GM23248 (cell line): Measurements from ENCODE around the gene SEC14L1. TPM values are rescaled to one million over a fixed set of nuclear protein-coding genes. Genes with fewer than 3 reads are reported as not detected.
A peak's percentile ranks its signal among the peaks of the same experiment; 100 is the strongest.

ENCODE experiments used
- DNase-seq: peaks from one replicate; pipeline ENCODE4 v3.0.0-alpha.2; 2015
- H2AFZ ChIP-seq: fragments of 200-600 bp; sonication (generic); 2 replicates; pipeline ENCODE4 v1.6.1; 2016; ENCODE audit warnings: antibody characterized with exemption
- H3F3A ChIP-seq: fragments of 200-600 bp; sonication (generic); 2 replicates; pipeline ENCODE4 v1.6.1; 2016; ENCODE audit warnings: mild to moderate bottlenecking, antibody characterized with exemption, mixed run types; ENCODE audit not compliant: insufficient read depth
- H3K27ac ChIP-seq: fragments of 200-600 bp; sonication (generic); 2 replicates; pipeline ENCODE4 v1.5.1; 2016; ENCODE audit warnings: mild to moderate bottlenecking
- H3K27me3 ChIP-seq: fragments of 200-600 bp; sonication (generic); replicated peaks from 2 replicates; pipeline ENCODE4 v1.6.1; 2016; ENCODE audit warnings: mild to moderate bottlenecking; ENCODE audit not compliant: insufficient read depth
- H3K36me3 ChIP-seq: fragments of 200-600 bp; sonication (generic); 2 replicates; pipeline ENCODE4 v1.6.1; 2016; ENCODE audit warnings: low read depth, mild to moderate bottlenecking
- H3K4me1 ChIP-seq: fragments of 200-600 bp; sonication (generic); 2 replicates; pipeline ENCODE4 v1.6.1; 2016; ENCODE audit warnings: mild to moderate bottlenecking; ENCODE audit not compliant: insufficient read depth
- H3K4me2 ChIP-seq: fragments of 200-600 bp; sonication (generic); one replicate; pipeline ENCODE4 v1.6.1; 2016; ENCODE audit warnings: mild to moderate bottlenecking; ENCODE audit not compliant: unreplicated experiment
- H3K4me3 ChIP-seq: fragments of 200-600 bp; sonication (generic); 2 replicates; pipeline ENCODE4 v1.5.1; 2016; ENCODE audit warnings: mild to moderate bottlenecking
- H3K79me2 ChIP-seq: fragments of 200-600 bp; sonication (generic); 2 replicates; pipeline ENCODE4 v1.6.1; 2016; ENCODE audit warnings: mild to moderate bottlenecking; ENCODE audit not compliant: insufficient read depth
- H3K9ac ChIP-seq: fragments of 200-600 bp; sonication (generic); 2 replicates; pipeline ENCODE4 v1.6.1; 2016; ENCODE audit warnings: mild to moderate bottlenecking
- H3K9me2 ChIP-seq: fragments of 200-600 bp; sonication (generic); 2 replicates; pipeline ENCODE4 v1.6.1; 2016; ENCODE audit warnings: mixed run types, mild to moderate bottlenecking, moderate library complexity; ENCODE audit not compliant: insufficient read depth
- H3K9me3 ChIP-seq: fragments of 200-600 bp; sonication (generic); one replicate; pipeline ENCODE4 v1.6.1; 2017; ENCODE audit warnings: low read depth
- H4K20me1 ChIP-seq: fragments of 200-600 bp; sonication (generic); 2 replicates; pipeline ENCODE4 v1.6.0; 2016; ENCODE audit not compliant: insufficient read depth
- EZH2 ChIP-seq: fragments of 200-600 bp; sonication (generic); IDR thresholded peaks from 2 replicates; pipeline ENCODE4 v1.6.1; 2018; ENCODE audit warnings: antibody characterized with exemption, mild to moderate bottlenecking; ENCODE audit not compliant: insufficient read depth, poor library complexity, severe bottlenecking
- EZH2phosphoT487 ChIP-seq: fragments of 200-600 bp; sonication (generic); IDR thresholded peaks from 2 replicates; pipeline ENCODE4 v1.6.1; 2018; ENCODE audit warnings: antibody characterized with exemption, moderate library complexity, mild to moderate bottlenecking, low read depth; ENCODE audit not compliant: insufficient read depth
- WGBS, 2 experiments: methylation state at CpG; one replicate each; pipeline ENCODE4 v1.1.6; 2015 to 2017; ENCODE audit warnings: low lambda C conversion rate in 2 of 2, low coverage in 1 of 2; ENCODE audit errors: missing lambda C conversion rate in 2 of 2; 5-methylcytosine and 5-hydroxymethylcytosine counted together
- in situ Hi-C: fragments of 300-500 bp; cut with MboI; formaldehyde crosslinking; loops from 2 replicates; pipeline ENCODE4 v1.15.0; 2020
- polyA plus RNA-seq: library from polyadenylated mRNA; unstranded; fragments of >200 nt; fragmentation: Nextera tagmentation; extraction: Ambion mirVana; gene quantifications from 2 replicates; pipeline ENCODE4 v1.2.1, GENCODE V29; 2016
- total RNA-seq: library from RNA; depleted of rRNA; stranded (reverse); fragments of >200 nt; shearing (Covaris generic); gene quantifications from 2 replicates; pipeline ENCODE4 v1.2.3, GENCODE V29; 2014

SEC14L1 gene
- total and polyA plus RNA-seq, 2 experiments from 2014 or later = 24.4 to 26.8 TPM

- Histone ChIP-seq H3K27ac (no peak overlapping the region), H3K79me2 (no peaks in the 10 kb centered on the region), H3K9ac (no peak overlapping the region), H3K36me3 (no peaks in the 10 kb centered on the region), H2AFZ (no peak overlapping the region), H3K4me2 (no peak overlapping the region), H3K9me3 (no peaks in the 10 kb centered on the region), H3F3A (peaks cover 34% of the 10 kb centered on the region), H3K4me1 (peaks cover 31% of the 10 kb centered on the region), H3K4me3 (no peak overlapping the region), H3K9me2 (no peaks in the 10 kb centered on the region), H3K27me3 (no peaks in the 10 kb centered on the region), H4K20me1 (no peaks in the 10 kb centered on the region)
- TF ChIP-seq EZH2 = no peak
- no peak for TF ChIP-seq EZH2phosphoT487
- in situ Hi-C loops = no loop called here
- DNase-seq = no peak
- 94 to 98% methylated on average over 10 of the region's 10 CpGs for WGBS, 2 experiments
Observed at GRCh38 chr17:77119668-77120301, 21.0 kb upstream of the SEC14L1 start.

GRCh38 chr17:77120868-77121267, 19.9 kb upstream of the SEC14L1 start:
- in situ Hi-C loops = no loop called here
- H3K27ac ChIP-seq = peak overlapping the region; percentile 82
- H3K4me2 ChIP-seq = no peak overlapping the region
- H2AFZ ChIP-seq = 0 out of 2 replicates have a peak overlapping the region, but pooled peaks have one; percentile 39
- WGBS, 2 experiments = 64 to 70% methylated on average over 7 of the region's 7 CpGs
- no peaks in the 10 kb centered on the region for H3K9me3 ChIP-seq
- peaks cover 41% of the 10 kb centered on the region for H3F3A ChIP-seq
- H3K9me2 ChIP-seq = no peaks in the 10 kb centered on the region
- H3K79me2 ChIP-seq = no peaks in the 10 kb centered on the region
- H3K9ac ChIP-seq = no peak overlapping the region
- no peak for TF ChIP-seq EZH2phosphoT487
- TF ChIP-seq EZH2 = no peak
- H3K4me3 ChIP-seq = no peak overlapping the region
- peaks cover 41% of the 10 kb centered on the region for H3K4me1 ChIP-seq
- H4K20me1 ChIP-seq = no peaks in the 10 kb centered on the region
- no peaks in the 10 kb centered on the region for H3K36me3 ChIP-seq
- no peaks in the 10 kb centered on the region for H3K27me3 ChIP-seq
- DNase-seq = peak; percentile 49

GRCh38 chr17:77124192-77124889, 16.4 kb upstream of the SEC14L1 start:
- WGBS, 2 experiments = 56 to 60% methylated on average over 15 of the region's 15 CpGs
- no peaks in the 10 kb centered on the region for H3K79me2 ChIP-seq
- peaks cover 48% of the 10 kb centered on the region for H3F3A ChIP-seq
- H2AFZ ChIP-seq = peak overlapping the region; percentile 27; the same call in 1 of the 2 replicates
- no peaks in the 10 kb centered on the region for H3K9me3 ChIP-seq
- no peak overlapping the region for H3K4me3 ChIP-seq
- H3K9ac ChIP-seq = peak overlapping the region; percentile 9; the same call in 1 of the 2 replicates
- H3K9me2 ChIP-seq = no peaks in the 10 kb centered on the region
- TF ChIP-seq EZH2 (no peak), EZH2phosphoT487 (no peak)
- no peaks in the 10 kb centered on the region for H3K36me3 ChIP-seq
- peak overlapping the region; percentile 29 for H3K4me2 ChIP-seq
- in situ Hi-C loops = no loop called here
- peaks cover 52% of the 10 kb centered on the region for H3K4me1 ChIP-seq
- DNase-seq = peak; percentile 69
- H4K20me1 ChIP-seq = no peaks in the 10 kb centered on the region
- H3K27me3 ChIP-seq = no peaks in the 10 kb centered on the region
- H3K27ac ChIP-seq = peak overlapping the region; percentile 60

GRCh38 chr17:77125432-77125901, 15.3 kb upstream of the SEC14L1 start:
- H2AFZ ChIP-seq = no peak overlapping the region
- H3K27ac ChIP-seq = peak overlapping the region; percentile 67
- H3K4me3 ChIP-seq = no peak overlapping the region
- H3K79me2 ChIP-seq = no peaks in the 10 kb centered on the region
- H3K36me3 ChIP-seq = no peaks in the 10 kb centered on the region
- H3F3A ChIP-seq = peaks cover 54% of the 10 kb centered on the region
- peaks cover 60% of the 10 kb centered on the region for H3K4me1 ChIP-seq
- peak; percentile 87 for DNase-seq
- no peaks in the 10 kb centered on the region for H3K9me3 ChIP-seq
- WGBS, 2 experiments = 29% methylated on average over 8 of the region's 8 CpGs
- H4K20me1 ChIP-seq = no peaks in the 10 kb centered on the region
- in situ Hi-C loops = no loop called here
- no peaks in the 10 kb centered on the region for H3K9me2 ChIP-seq
- TF ChIP-seq EZH2phosphoT487 (no peak), EZH2 (no peak)
- H3K4me2 ChIP-seq = peak overlapping the region; percentile 19
- H3K9ac ChIP-seq = no peak overlapping the region
- no peaks in the 10 kb centered on the region for H3K27me3 ChIP-seq
